ENCODE measurements around the gene CTIF.

The CTIF gene

GRCh38 chr18:48766487-48766886 lies 227.7 kb downstream of the CTIF start:
- DNase-seq (ENCODE audit: low read depth in 2 of 2, low spot score in 1 of 2) = no peak

- no peak for DNase-seq (ENCODE audit: low read depth in 2 of 2, low spot score in 1 of 2)
Observed at GRCh38 chr18:48767090-48767690, 228.4 kb downstream of the CTIF start.

- DNase-seq (ENCODE audit: low read depth in 2 of 2, low spot score in 1 of 2) = no peak
Observed at GRCh38 chr18:48769006-48769636, 230.3 kb downstream of the CTIF start.

GRCh38 chr18:48770243-48770642 lies 231.4 kb downstream of the CTIF start:
- no peak for DNase-seq (ENCODE audit: low read depth in 2 of 2, low spot score in 1 of 2)

GRCh38 chr18:48771641-48772375 lies 233.0 kb downstream of the CTIF start:
- DNase-seq (ENCODE audit: low read depth in 2 of 2, low spot score in 1 of 2) = no peak

- DNase-seq (ENCODE audit: low read depth in 2 of 2, low spot score in 1 of 2) = no peak
Observed at GRCh38 chr18:48772457-48772856, 233.6 kb downstream of the CTIF start.

- no peak for DNase-seq (ENCODE audit: low read depth in 2 of 2, low spot score in 1 of 2)
Observed at GRCh38 chr18:48773821-48774220, 235.0 kb downstream of the CTIF start.

GRCh38 chr18:48774941-48775340 lies 236.1 kb downstream of the CTIF start:
- no peak for DNase-seq (ENCODE audit: low read depth in 2 of 2, low spot score in 1 of 2)

GRCh38 chr18:48775372-48776155 lies 236.7 kb downstream of the CTIF start:
- no peak for DNase-seq (ENCODE audit: low read depth in 2 of 2, low spot score in 1 of 2)

- DNase-seq (ENCODE audit: low read depth in 2 of 2, low spot score in 1 of 2) = no peak
Observed at GRCh38 chr18:48776156-48776555, 237.3 kb downstream of the CTIF start.

GRCh38 chr18:48776641-48777025 lies 237.8 kb downstream of the CTIF start:
- no peak for DNase-seq (ENCODE audit: low read depth in 2 of 2, low spot score in 1 of 2)

- DNase-seq (ENCODE audit: low read depth in 2 of 2, low spot score in 1 of 2) = peak; percentile 33 to 47
Observed at GRCh38 chr18:48777026-48777743, 238.4 kb downstream of the CTIF start.

GRCh38 chr18:48777744-48778116 lies 238.9 kb downstream of the CTIF start:
- no peak for DNase-seq (ENCODE audit: low read depth in 2 of 2, low spot score in 1 of 2)

GRCh38 chr18:48778344-48779011 lies 239.6 kb downstream of the CTIF start:
- DNase-seq (ENCODE audit: low read depth in 2 of 2, low spot score in 1 of 2) = no peak

- no peak for DNase-seq (ENCODE audit: low read depth in 2 of 2, low spot score in 1 of 2)
Observed at GRCh38 chr18:48779462-48779861, 240.6 kb downstream of the CTIF start.

GRCh38 chr18:48780201-48780912 lies 241.5 kb downstream of the CTIF start:
- DNase-seq (ENCODE audit: low read depth in 2 of 2, low spot score in 1 of 2) = no peak

GRCh38 chr18:48780913-48781162 lies 242.0 kb downstream of the CTIF start:
- DNase-seq (ENCODE audit: low read depth in 2 of 2, low spot score in 1 of 2) = no peak

GRCh38 chr18:48781163-48781987 lies 242.5 kb downstream of the CTIF start:
- DNase-seq (ENCODE audit: low read depth in 2 of 2, low spot score in 1 of 2) = no peak

- DNase-seq (ENCODE audit: low read depth in 2 of 2, low spot score in 1 of 2) = no peak
Observed at GRCh38 chr18:48781988-48782363, 243.1 kb downstream of the CTIF start.

All from stimulated activated CD8-positive, alpha-beta memory T cell treated with anti-CD3 and anti-CD28 coated beads, Interleukin-4, amount 100 ng/mL, for 1 hour (primary cell).